HepG2 (cell line): ENCODE results near the gene SLCO2B1. TPM values are rescaled to one million over a fixed set of nuclear protein-coding genes. Genes with fewer than 3 reads are reported as not detected.
A peak's percentile ranks its signal among the peaks of the same experiment; 100 is the strongest.

Experiments
- DDIT3 ChIP-seq: sonication (generic); formaldehyde crosslinking; IDR thresholded peaks from 2 replicates; pipeline ENCODE4 v1.4.0; 2020; ENCODE audit warnings: mild to moderate bottlenecking, missing genetic modification reagents
- ELF4 ChIP-seq: sonication (generic); formaldehyde crosslinking; IDR thresholded peaks from 2 replicates; pipeline ENCODE4 v1.5.0; 2020; ENCODE audit warnings: missing genetic modification reagents, mild to moderate bottlenecking, moderate library complexity, borderline replicate concordance
- EP300 ChIP-seq, 3 experiments: sonication (generic) in 1 of 3; formaldehyde crosslinking in 1 of 3; IDR thresholded peaks; 2 replicates each; pipeline versions ENCODE4 v1.5.1 to v1.6.1; 2011 to 2020; ENCODE audit warnings: low read depth in 2 of 3, low read length in 2 of 3, borderline replicate concordance in 1 of 3, improper control_type of control experiment in 1 of 3, mild to moderate bottlenecking in 1 of 3, missing genetic modification reagents in 1 of 3, moderate library complexity in 1 of 3
- ESRRA ChIP-seq: sonication (generic); formaldehyde crosslinking; IDR thresholded peaks from 2 replicates; pipeline ENCODE4 v1.5.1; 2020; ENCODE audit warnings: mild to moderate bottlenecking, low read depth, missing genetic modification reagents
- ETV6 ChIP-seq: sonication (generic); formaldehyde crosslinking; conservative IDR thresholded peaks from 2 replicates; pipeline ENCODE4 v1.4.0; 2020; ENCODE audit warnings: missing genetic modification reagents
- FOXC1 ChIP-seq: sonication (generic); formaldehyde crosslinking; IDR thresholded peaks from 2 replicates; pipeline ENCODE4 v1.8.0; 2022; ENCODE audit warnings: mild to moderate bottlenecking, missing genetic modification reagents, borderline replicate concordance
- HDAC2 ChIP-seq: sonication (generic); formaldehyde crosslinking; IDR thresholded peaks from 2 replicates; pipeline ENCODE4 v1.4.0; 2020; ENCODE audit warnings: missing genetic modification reagents
- HNRNPLL ChIP-seq: fragments of 200-400 bp; formaldehyde crosslinking; IDR thresholded peaks from 2 replicates; pipeline ENCODE4 v1.6.1; 2017; ENCODE audit warnings: mild to moderate bottlenecking, low read depth, low read length; ENCODE audit not compliant: poor library complexity, severe bottlenecking
- IKZF1 ChIP-seq: fragments of 450-650 bp; IDR thresholded peaks from 2 replicates; pipeline ENCODE4 v1.7.1; 2016
- ISX ChIP-seq: sonication (generic); formaldehyde crosslinking; conservative IDR thresholded peaks from 2 replicates; pipeline ENCODE4 v1.5.0; 2020; ENCODE audit warnings: missing genetic modification reagents
- KAT2B ChIP-seq: fragments of 150-350 bp; IDR thresholded peaks from 2 replicates; pipeline ENCODE4 v1.6.1; 2014; ENCODE audit warnings: low read depth, low read length, borderline replicate concordance
- KLF11 ChIP-seq: IDR thresholded peaks from 2 replicates; pipeline ENCODE4 v1.6.1; 2016; ENCODE audit warnings: missing compliant biosample characterization
- MBNL3 ChIP-seq: fragments of 250-450 bp; sonication (Bioruptor Pico); conservative IDR thresholded peaks from 2 replicates; pipeline ENCODE4 v1.8.0; 2022; ENCODE audit warnings: mild to moderate bottlenecking, inconsistent platforms
- MEIS1 ChIP-seq: sonication (generic); formaldehyde crosslinking; IDR thresholded peaks from 2 replicates; pipeline ENCODE4 v1.9.0; 2021; ENCODE audit warnings: mild to moderate bottlenecking, missing genetic modification reagents, moderate library complexity, borderline replicate concordance
- RBAK ChIP-seq: sonication (generic); formaldehyde crosslinking; IDR thresholded peaks from 2 replicates; pipeline ENCODE4 v1.5.1; 2020; ENCODE audit warnings: mild to moderate bottlenecking, missing genetic modification reagents
- SALL2 ChIP-seq: sonication (generic); formaldehyde crosslinking; IDR thresholded peaks from 2 replicates; pipeline ENCODE4 v1.8.1; 2023; ENCODE audit warnings: mild to moderate bottlenecking, missing genetic modification reagents, inconsistent platforms
- SP1 ChIP-seq, 2 experiments: fragments of 450-650 bp in 1 of 2; sonication (generic) in 1 of 2; formaldehyde crosslinking in 1 of 2; IDR thresholded peaks; 2 replicates each; pipeline versions ENCODE4 v1.4.0 to v1.6.1; 2016 to 2020; ENCODE audit warnings: missing genetic modification reagents in 1 of 2
- STAG1 ChIP-seq: sonication (generic); formaldehyde crosslinking; IDR thresholded peaks from 2 replicates; pipeline ENCODE4 v1.4.0; 2020; ENCODE audit warnings: missing genetic modification reagents
- ZC3H13 ChIP-seq: sonication (generic); formaldehyde crosslinking; IDR thresholded peaks from 2 replicates; pipeline ENCODE4 v1.8.1; 2023; ENCODE audit warnings: mild to moderate bottlenecking, missing genetic modification reagents, moderate library complexity
- ZFP82 ChIP-seq: sonication (generic); formaldehyde crosslinking; IDR thresholded peaks from 2 replicates; pipeline ENCODE4 v1.5.1; 2020; ENCODE audit warnings: mild to moderate bottlenecking, missing genetic modification reagents, borderline replicate concordance
- ZNF44 ChIP-seq: sonication (generic); formaldehyde crosslinking; IDR thresholded peaks from 2 replicates; pipeline ENCODE4 v1.5.1; 2020; ENCODE audit warnings: mild to moderate bottlenecking, missing genetic modification reagents
- ZNF468 ChIP-seq: sonication (generic); formaldehyde crosslinking; IDR thresholded peaks from 2 replicates; pipeline ENCODE4 v1.8.0; 2022; ENCODE audit warnings: mild to moderate bottlenecking, moderate library complexity, missing genetic modification reagents
- ZNF562 ChIP-seq: sonication (generic); formaldehyde crosslinking; IDR thresholded peaks from 2 replicates; pipeline ENCODE4 v1.8.0; 2022; ENCODE audit warnings: missing genetic modification reagents, borderline replicate concordance
- polyA plus RNA-seq, 8 experiments: library from polyadenylated mRNA; depleted of rRNA in 3 of 8; stranded (reverse) in 7 of 8; unstranded in 1 of 8; fragments of >200 nt; fragmentation: Illumina TruSeq in 4 of 8; extraction: Trizol in 4 of 8; gene quantifications; 2 replicates each; pipeline versions ENCODE4 v1.2.1 to v1.2.3, GENCODE V29; 2011 to 2016; ENCODE audit warnings: low read depth in 4 of 8, missing spikeins in 1 of 8, mixed read lengths in 1 of 8; ENCODE audit not compliant: insufficient read depth in 1 of 8
- total RNA-seq, 5 experiments: library from RNA; depleted of rRNA; stranded (reverse); fragments of >200 nt; fragmentation: Illumina TruSeq; extraction: Trizol; gene quantifications; 2 replicates each; pipeline ENCODE4 v1.2.3, GENCODE V29; 2016; ENCODE audit warnings: low read depth in 1 of 5
- TF ChIP-seq, protein P1 (sequence below): sonication (generic); formaldehyde crosslinking; IDR thresholded peaks from 2 replicates; pipeline ENCODE4 v1.5.1; 2020; ENCODE audit warnings: mild to moderate bottlenecking, moderate library complexity, missing genetic modification reagents
- TF ChIP-seq, protein P2 (sequence below): fragments of 450-650 bp; IDR thresholded peaks from 2 replicates; pipeline ENCODE4 v1.6.1; 2017; ENCODE audit warnings: mild to moderate bottlenecking

SLCO2B1 gene
- total and polyA plus RNA-seq, 2 of the 13 experiments (the other 11 are each of a cell fraction or from before 2014, with no cell fraction given): 15.3 to 19.8 TPM

DNA sequence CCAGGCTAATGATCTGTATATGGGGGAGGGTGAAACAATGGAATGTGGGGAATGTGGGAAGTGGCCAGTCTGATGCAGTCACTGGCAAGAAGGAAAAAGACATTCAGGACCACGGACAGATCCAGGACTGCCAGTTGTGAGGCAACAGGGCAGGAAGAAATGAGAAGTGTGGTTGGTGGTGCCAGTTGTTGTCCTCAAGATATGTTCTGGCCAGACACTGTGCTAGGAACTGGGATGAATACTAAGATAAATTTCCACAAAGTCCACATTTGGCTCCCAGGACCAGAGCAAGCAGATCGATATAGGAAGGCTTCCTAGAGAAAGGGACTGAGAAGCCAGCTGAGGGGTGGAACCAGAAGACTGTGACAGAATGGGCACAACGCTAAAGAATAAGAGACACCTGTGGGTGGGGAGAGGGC is 82.9 kb downstream of the SLCO2B1 start (continued):
- TF ChIP-seq KAT2B (no peak), ZC3H13 (CRISPR knock-in tag) (no peak), ISX (CRISPR knock-in tag) (0 out of 2 replicates have a peak, but pooled peaks have one; percentile 42), DDIT3 (CRISPR knock-in tag) (no peak), ETV6 (CRISPR knock-in tag) (peak; percentile 65; the same call in 1 of the 2 replicates), MEIS1 (CRISPR knock-in tag) (no peak), ESRRA (CRISPR knock-in tag) (no peak), HNRNPLL (no peak), ZFP82 (CRISPR knock-in tag) (no peak), ELF4 (CRISPR knock-in tag) (no peak), STAG1 (no peak), ZNF468 (no peak), MBNL3 (CRISPR knock-in tag) (no peak), HDAC2 (CRISPR knock-in tag) (peak; percentile 70; the same call in 1 of the 2 replicates), EP300 (IDR thresholded peaks at IDR 0.05; ENCODE audit: low read depth in 2 of 2, low read length in 2 of 2) (no peak), EP300 (CRISPR knock-in tag; IDR thresholded peaks at IDR 0.05; ENCODE audit: borderline replicate concordance) (no peak), KLF11 (CRISPR knock-in tag) (peak; percentile 87; the same call in 1 of the 2 replicates), RBAK (CRISPR knock-in tag) (no peak), IKZF1 (no peak), ZNF562 (CRISPR knock-in tag) (no peak), ZNF44 (no peak), SALL2 (CRISPR knock-in tag) (no peak), SP1 (IDR thresholded peaks at IDR 0.05) (no peak), SP1 (CRISPR knock-in tag; IDR thresholded peaks at IDR 0.05) (no peak), FOXC1 (CRISPR knock-in tag) (no peak)
- TF ChIP-seq, protein P1, sequence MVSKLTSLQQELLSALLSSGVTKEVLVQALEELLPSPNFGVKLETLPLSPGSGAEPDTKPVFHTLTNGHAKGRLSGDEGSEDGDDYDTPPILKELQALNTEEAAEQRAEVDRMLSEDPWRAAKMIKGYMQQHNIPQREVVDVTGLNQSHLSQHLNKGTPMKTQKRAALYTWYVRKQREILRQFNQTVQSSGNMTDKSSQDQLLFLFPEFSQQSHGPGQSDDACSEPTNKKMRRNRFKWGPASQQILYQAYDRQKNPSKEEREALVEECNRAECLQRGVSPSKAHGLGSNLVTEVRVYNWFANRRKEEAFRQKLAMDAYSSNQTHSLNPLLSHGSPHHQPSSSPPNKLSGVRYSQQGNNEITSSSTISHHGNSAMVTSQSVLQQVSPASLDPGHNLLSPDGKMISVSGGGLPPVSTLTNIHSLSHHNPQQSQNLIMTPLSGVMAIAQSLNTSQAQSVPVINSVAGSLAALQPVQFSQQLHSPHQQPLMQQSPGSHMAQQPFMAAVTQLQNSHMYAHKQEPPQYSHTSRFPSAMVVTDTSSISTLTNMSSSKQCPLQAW (CRISPR knock-in tag): no peak
- TF ChIP-seq, protein P2, sequence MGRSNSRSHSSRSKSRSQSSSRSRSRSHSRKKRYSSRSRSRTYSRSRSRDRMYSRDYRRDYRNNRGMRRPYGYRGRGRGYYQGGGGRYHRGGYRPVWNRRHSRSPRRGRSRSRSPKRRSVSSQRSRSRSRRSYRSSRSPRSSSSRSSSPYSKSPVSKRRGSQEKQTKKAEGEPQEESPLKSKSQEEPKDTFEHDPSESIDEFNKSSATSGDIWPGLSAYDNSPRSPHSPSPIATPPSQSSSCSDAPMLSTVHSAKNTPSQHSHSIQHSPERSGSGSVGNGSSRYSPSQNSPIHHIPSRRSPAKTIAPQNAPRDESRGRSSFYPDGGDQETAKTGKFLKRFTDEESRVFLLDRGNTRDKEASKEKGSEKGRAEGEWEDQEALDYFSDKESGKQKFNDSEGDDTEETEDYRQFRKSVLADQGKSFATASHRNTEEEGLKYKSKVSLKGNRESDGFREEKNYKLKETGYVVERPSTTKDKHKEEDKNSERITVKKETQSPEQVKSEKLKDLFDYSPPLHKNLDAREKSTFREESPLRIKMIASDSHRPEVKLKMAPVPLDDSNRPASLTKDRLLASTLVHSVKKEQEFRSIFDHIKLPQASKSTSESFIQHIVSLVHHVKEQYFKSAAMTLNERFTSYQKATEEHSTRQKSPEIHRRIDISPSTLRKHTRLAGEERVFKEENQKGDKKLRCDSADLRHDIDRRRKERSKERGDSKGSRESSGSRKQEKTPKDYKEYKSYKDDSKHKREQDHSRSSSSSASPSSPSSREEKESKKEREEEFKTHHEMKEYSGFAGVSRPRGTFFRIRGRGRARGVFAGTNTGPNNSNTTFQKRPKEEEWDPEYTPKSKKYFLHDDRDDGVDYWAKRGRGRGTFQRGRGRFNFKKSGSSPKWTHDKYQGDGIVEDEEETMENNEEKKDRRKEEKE: no peak
- TF ChIP-seq, all 625 proteins: peak for 125
